Spinal cord (tissue), 10 donors: ENCODE results near the gene ZMYND19. TPM values are rescaled to one million over a fixed set of nuclear protein-coding genes. Genes with fewer than 3 reads are reported as not detected.
A peak's percentile ranks its signal among the peaks of the same experiment; 100 is the strongest.
"Not testable (repeated sequence)": the region's sequence is repeated elsewhere in the genome, so short reads cannot be mapped to it uniquely, and the experiment has no call there.

Experiments used
- DNase-seq, 6 donors: peaks; one replicate each; pipeline versions ENCODE4 v3.0.0 to v3.0.0-alpha.2; 2013 to 2015; ENCODE audit warnings: low spot score in 6 of 6, low read depth in 4 of 6
- H3K27ac ChIP-seq: one replicate; pipeline ENCODE4 v1.5.1; 2013; ENCODE audit warnings: low read depth, low read length, control low read depth
- H3K27me3 ChIP-seq: one replicate; pipeline ENCODE4 v1.6.1; 2013; ENCODE audit warnings: low read length; ENCODE audit not compliant: control insufficient read depth, insufficient read depth
- H3K36me3 ChIP-seq: one replicate; pipeline ENCODE4 v1.6.1; 2013; ENCODE audit warnings: low read length; ENCODE audit not compliant: control insufficient read depth, insufficient read depth
- H3K4me1 ChIP-seq: one replicate; pipeline ENCODE4 v1.6.1; 2013; ENCODE audit warnings: low read length; ENCODE audit not compliant: control insufficient read depth, insufficient read depth
- H3K4me3 ChIP-seq: one replicate; pipeline ENCODE4 v1.5.1; 2013; ENCODE audit warnings: low read depth, low read length, control low read depth
- H3K9me3 ChIP-seq: one replicate; pipeline ENCODE4 v1.6.1; 2013; ENCODE audit warnings: low read length; ENCODE audit not compliant: control insufficient read depth, insufficient read depth
- WGBS: methylation state at CpG from one replicate; pipeline ENCODE4 v1.1.5; 2013; ENCODE audit warnings: missing lambda C conversion rate; ENCODE audit not compliant: insufficient coverage; 5-methylcytosine and 5-hydroxymethylcytosine counted together
- polyA plus RNA-seq, 2 donors: library from polyadenylated mRNA; unstranded; fragments of 120-200 nt; gene quantifications; one replicate each; pipeline ENCODE4 v1.2.1, GENCODE V29; 2013; ENCODE audit not compliant: insufficient read length in 2 of 2
- total RNA-seq, 2 donors: library from RNA; depleted of rRNA in 1 of 2; stranded (reverse); fragments of 120-200 nt in 1 of 2; fragments of >200 nt in 1 of 2; gene quantifications; one replicate each; pipeline versions ENCODE4 v1.2.3 to v1.2.4, GENCODE V29; 2013 to 2014
- donor health status: healthy.

Gene ZMYND19
- total and polyA plus RNA-seq, 4 donors = 10.2 to 41.8 (median 34.2) TPM

DNA sequence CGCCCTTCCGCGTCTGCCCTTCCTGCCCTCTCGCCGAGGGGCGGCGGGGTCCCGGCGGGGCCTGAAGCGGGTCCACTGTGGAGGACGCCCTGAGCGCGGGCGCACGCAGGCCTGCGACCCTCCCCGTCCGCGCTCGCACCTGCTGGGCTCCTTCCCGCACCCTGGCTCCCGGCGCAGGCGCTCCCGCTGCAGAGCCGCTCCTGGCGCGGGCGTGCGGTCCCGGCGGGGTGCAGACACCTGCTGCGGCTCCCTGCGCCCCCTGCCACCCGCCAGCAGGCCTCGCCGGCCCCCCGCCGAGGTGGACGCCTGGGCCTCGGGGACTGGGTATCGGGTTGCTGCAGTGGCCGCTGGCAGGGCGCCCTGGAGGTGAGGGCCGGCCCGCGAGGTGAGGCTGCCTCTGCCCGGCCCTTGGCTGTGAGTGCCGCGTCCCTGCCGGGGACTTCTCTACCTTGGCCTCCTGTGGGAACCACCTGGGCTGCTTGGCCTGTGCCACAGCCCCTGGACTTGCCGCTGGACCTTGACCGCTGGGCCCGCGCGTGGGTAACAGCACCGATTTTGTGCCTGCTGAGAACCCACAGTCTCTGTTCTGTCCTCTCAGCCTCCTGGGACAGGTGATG lies 15.8 kb upstream of the ZMYND19 start:
- H3K4me3 ChIP-seq = peak overlapping the region; percentile 31
- WGBS = 3% methylated on average over 57 of the region's 57 CpGs
- H3K4me1 ChIP-seq = peaks cover 32% of the 10 kb centered on the region
- H3K9me3 ChIP-seq = no peaks in the 10 kb centered on the region
- peaks cover 10% of the 10 kb centered on the region for H3K36me3 ChIP-seq
- no peak overlapping the region for H3K27ac ChIP-seq
- peak in 2 of 6 donors; percentile 23 to 48 for DNase-seq
- H3K27me3 ChIP-seq = no peaks in the 10 kb centered on the region

DNA sequence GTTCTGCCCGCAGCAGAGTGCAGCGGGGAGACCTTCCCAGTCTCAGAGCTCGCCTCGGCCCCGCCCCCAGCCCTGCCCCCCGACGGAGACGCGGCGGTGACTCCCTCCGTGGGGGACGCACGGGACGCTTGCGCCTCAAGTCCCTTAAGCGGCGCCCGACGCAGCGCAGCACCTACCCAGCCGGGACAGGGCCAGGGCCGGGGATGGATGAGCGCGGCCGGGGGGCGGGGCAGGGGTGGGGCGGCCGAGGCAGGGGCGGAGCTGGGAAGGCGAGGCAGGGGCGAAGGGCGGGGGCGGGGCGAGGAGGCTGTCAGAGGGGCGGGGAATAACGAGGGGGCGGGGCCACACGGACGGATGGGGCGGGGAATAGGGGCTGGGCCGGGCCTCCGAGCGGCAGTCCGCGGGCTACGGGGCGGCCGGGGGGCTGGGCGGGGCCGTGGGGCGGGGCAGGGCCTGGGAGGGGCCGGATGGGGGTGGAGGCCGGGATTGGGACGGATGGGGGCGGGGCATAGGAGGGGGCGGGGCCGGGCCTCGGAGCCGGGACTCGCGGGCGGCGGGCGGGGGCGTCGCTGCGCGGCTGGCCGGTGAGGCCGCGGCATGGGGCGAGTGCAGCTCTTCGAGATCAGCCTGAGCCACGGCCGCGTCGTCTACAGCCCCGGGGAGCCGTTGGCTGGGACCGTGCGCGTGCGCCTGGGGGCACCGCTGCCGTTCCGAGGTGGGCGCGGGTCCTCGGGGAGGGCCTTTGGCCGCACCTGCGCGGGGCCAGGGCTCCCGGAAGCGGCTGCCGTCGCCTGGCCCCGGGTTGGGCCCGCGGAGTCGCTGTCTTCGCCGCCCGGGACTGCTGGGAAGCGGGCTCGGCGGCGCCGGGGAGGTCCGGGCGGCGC lies 15.1 kb upstream of the ZMYND19 start, which contains the start of gene ARRDC1:
Gene ARRDC1, plus strand, starts transcription at position 566 of the 884 bp plus-strand sequence. Its CDS starts 32 bp downstream, at position 598.
- peaks cover 10% of the 10 kb centered on the region for H3K36me3 ChIP-seq
- no peaks in the 10 kb centered on the region for H3K9me3 ChIP-seq
- H3K27ac ChIP-seq = no peak within 1 kb of the TSS
- peaks cover 32% of the 10 kb centered on the region for H3K4me1 ChIP-seq
- H3K27me3 ChIP-seq = no peaks in the 10 kb centered on the region
- DNase-seq = peak; percentile 36 to 96 (median 78)
- H3K4me3 ChIP-seq = peak within 1 kb of the TSS; percentile 36
- WGBS = under 1% methylated on average over 80 of the region's 111 CpGs

DNA sequence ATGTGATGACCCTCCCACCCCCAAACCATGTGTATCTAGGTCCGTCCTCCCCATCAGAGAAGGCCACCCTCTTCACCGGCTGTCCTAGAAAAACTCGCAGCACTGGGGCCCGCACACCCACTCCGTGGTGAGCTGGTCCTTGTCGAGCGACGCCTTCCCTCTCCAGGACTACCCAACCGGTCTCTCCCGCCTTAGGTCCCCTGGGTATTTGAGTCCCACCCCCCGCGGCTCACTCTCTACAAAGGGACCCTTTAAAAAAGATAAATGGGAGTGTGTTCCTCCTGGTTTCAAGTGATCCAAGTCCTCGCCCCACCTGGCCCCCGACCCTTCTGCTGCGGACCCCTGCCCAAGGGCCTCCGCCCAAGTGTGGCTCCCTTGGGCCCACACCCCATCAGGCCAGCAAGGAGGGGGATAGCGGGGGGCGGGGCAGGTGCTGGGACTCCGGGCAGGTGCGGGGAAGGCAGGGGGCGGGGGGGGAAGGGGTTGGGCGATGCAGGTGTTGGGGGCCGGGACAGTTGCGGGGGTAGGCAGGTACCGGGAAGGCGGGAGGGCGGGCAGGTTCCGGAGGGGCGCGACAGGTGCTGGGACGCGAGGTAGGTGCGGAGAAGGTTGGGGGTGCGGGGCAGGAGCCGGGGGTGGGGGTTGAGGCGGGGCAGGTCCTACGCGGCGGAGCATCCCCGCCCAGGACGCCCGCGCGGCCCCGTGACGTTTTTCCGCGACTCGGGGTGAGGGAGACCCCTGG lies 14.2 kb upstream of the ZMYND19 start:
- Histone ChIP-seq H3K4me3 (peak overlapping the region; percentile 36), H3K9me3 (no peaks in the 10 kb centered on the region), H3K4me1 (peaks cover 32% of the 10 kb centered on the region), H3K36me3 (peaks cover 8% of the 10 kb centered on the region), H3K27ac (no peak overlapping the region), H3K27me3 (no peaks in the 10 kb centered on the region)
- 13% methylated on average over 21 of the region's 49 CpGs for WGBS
- DNase-seq = no peak

DNA sequence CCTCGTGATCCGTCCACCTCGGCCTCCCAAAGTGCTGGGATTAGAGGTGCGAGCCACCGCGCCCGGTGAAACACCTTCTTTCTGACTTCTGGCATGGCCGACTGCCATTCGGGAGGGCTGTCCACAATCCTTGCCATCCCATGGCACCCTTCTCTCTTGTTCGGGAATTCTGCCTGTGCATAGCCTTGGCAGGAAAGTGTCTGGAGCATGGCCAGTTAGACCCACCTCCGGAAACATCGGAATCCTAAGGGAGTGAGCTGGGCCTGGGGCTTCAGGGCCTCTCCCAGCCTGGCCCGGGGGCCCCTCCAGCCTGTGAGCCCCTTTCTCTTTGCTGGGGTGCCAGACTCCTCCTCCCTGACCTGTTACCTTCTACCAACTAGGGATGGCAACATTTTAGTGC lies 13.6 kb upstream of the ZMYND19 start:
- peaks cover 4% of the 10 kb centered on the region for H3K36me3 ChIP-seq
- WGBS = 81% methylated on average over 13 of the region's 13 CpGs
- no peaks in the 10 kb centered on the region for H3K27me3 ChIP-seq

DNA sequence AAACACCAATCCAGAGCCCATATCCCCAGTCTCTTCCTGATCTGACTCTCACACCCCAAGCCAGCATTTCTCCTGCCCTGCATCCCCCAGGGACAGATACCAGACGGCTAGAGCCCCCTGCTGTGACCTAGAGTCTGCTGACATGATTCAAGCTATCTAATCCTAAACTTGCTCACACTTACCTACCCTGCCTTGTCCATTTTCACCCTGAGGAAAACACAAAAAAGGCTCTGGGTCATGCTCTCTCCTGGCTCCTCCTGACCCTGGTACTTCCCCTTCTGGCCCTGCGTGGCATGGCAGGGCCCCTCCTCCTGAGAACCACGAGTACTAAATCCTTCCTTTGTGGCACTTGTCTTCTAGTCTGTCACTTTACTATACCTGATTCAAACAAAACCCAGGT lies 12.3 kb upstream of the ZMYND19 start:
- Histone ChIP-seq H3K4me1 (peaks cover 24% of the 10 kb centered on the region), H3K9me3 (no peaks in the 10 kb centered on the region), H3K27ac (no peak overlapping the region), H3K27me3 (no peaks in the 10 kb centered on the region), H3K4me3 (no peak overlapping the region), H3K36me3 (no peaks in the 10 kb centered on the region)
- WGBS = 13% methylated on average over 2 of the region's 3 CpGs
- no peak for DNase-seq

More for the DNA sequence above, 13.6 kb upstream of the ZMYND19 start:
- Histone ChIP-seq H3K4me3 (no peak overlapping the region), H3K4me1 (peaks cover 32% of the 10 kb centered on the region), H3K9me3 (no peaks in the 10 kb centered on the region), H3K27ac (no peak overlapping the region)
- DNase-seq = no peak

DNA sequence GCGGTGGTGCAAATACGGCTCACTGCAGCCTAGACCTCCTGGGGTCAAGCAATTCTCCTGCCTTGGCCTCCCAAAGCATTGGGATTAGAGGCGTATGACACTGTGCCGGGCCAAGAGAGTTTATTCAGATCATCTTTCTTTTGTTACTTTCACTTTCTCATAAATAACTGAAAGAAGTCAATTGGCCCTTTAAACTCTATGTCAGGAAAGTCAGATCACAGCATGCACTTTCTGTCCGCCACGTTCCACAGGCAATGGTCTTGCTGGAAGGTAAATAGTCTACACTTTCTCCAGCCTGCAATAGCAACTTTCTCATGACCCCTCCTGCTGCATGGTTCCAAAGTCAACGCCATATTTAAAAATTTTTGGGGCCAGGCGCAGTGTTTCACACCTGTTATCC lies 8.6 kb upstream of the ZMYND19 start:
- 65% methylated on average over 6 of the region's 8 CpGs for WGBS

DNA sequence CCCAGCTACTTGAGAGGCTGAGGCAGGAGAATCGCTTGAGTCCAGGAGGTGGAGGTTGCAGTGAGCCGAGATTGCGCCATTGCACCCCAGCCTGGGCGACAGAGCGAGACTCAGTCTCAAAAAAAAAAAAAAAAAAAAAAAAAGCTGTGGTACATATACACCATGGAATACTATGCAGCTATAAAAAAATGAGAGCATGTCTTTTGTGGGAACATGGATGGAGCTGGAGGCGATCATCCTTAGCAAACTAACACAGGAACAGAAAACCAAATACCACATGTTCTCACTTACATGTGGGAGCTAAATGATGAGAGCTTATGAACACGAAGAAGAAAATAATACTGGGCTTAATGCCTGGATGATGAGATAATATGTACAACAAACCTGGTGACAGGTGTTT lies 6.3 kb upstream of the ZMYND19 start:
- not testable (repeated sequence) for H3K4me1 ChIP-seq, H3K27ac ChIP-seq, H3K4me3 ChIP-seq, H3K36me3 ChIP-seq, H3K9me3 ChIP-seq, H3K27me3 ChIP-seq, DNase-seq
- WGBS = no CpG with 5 or more reads among the region's 7 CpGs

More for the DNA sequence above, 8.6 kb upstream of the ZMYND19 start:
- Histone ChIP-seq H3K27me3 (no peaks in the 10 kb centered on the region), H3K4me1 (peaks cover 2% of the 10 kb centered on the region), H3K4me3 (no peak overlapping the region), H3K36me3 (no peaks in the 10 kb centered on the region), H3K9me3 (no peaks in the 10 kb centered on the region), H3K27ac (no peak overlapping the region)
- DNase-seq = no peak

DNA sequence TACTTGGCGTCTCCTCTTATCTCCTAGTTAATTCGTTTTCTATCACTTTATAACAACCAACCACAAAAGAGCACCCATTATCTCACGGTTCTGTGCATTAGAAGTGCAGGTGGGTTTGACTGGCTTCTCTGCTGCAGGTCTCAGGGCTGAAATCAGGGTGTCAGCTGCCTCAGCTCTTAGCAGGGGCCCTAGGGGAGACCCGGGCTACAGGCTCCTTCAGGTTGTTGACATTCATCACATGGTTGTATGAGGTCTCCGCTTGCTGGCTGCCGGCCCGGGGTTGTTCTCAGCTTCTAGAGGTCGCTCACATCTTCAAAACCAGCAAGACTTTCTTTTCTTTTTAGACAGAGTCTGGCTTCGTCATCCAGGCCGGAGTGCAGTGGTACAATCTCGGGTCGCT lies 2.9 kb upstream of the ZMYND19 start:
- Histone ChIP-seq H3K9me3 (no peaks in the 10 kb centered on the region), H3K27ac (no peak overlapping the region), H3K36me3 (peaks cover 12% of the 10 kb centered on the region), H3K27me3 (no peaks in the 10 kb centered on the region), H3K4me3 (no peak overlapping the region), H3K4me1 (peaks cover 20% of the 10 kb centered on the region)
- DNase-seq = no peak
- WGBS = 82% methylated on average over 9 of the region's 12 CpGs

DNA sequence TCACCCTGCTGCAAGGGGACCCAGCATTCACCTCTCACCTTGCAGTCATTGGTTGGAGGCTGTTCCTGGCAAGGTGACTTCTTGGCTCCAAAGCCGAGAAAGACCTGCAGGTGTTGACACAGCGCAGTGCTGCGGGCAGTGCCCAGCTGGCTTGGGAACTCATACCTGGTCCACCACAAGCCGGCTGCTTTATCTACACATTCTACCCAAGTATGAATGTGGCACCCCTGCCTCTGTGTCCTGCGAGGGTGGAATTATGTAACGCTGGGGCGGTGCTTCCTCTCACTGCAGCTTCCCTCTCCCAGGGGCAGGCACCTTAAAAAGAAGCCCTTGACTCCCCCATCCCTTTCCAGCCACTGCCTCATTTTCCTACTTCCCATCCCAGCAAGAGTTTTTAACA lies 2.5 kb upstream of the ZMYND19 start:
- WGBS = 90% methylated on average over 7 of the region's 7 CpGs
- no peaks in the 10 kb centered on the region for H3K9me3 ChIP-seq
- H3K36me3 ChIP-seq = peaks cover 16% of the 10 kb centered on the region
- H3K27ac ChIP-seq = no peak overlapping the region
- no peak for DNase-seq
- H3K4me3 ChIP-seq = no peak overlapping the region
- H3K4me1 ChIP-seq = peaks cover 20% of the 10 kb centered on the region
- H3K27me3 ChIP-seq = no peaks in the 10 kb centered on the region
